ENCODE results near the gene ARHGAP33.

ARHGAP33 gene

DNA sequence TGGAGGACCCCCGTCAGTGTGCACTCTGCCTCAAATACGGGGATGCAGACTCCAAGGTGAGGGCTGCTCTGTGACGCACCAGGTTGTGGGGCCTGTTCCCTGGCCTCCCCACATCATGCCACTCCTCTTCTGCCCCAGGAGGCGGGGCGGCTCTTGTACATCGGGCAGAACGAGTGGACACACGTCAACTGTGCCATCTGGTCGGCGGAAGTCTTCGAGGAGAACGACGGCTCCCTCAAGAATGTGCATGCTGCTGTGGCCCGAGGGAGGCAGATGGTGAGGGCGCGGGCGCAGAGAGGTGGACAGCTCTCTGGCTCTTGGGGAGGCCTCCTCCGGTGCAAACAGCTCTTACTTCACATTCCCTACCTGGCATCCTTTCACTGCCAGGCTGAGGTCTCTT lies 46.3 kb upstream of the ARHGAP33 start:
- H3K27ac ChIP-seq, result no peak overlapping the region
- H4K20me1 ChIP-seq (ENCODE audit: insufficient read depth), result no peaks in the 10 kb centered on the region
- H3K9ac ChIP-seq, result no peak overlapping the region
- no peaks in the 10 kb centered on the region for H3K27me3 ChIP-seq (ENCODE audit: insufficient read depth, low read depth)
- TF ChIP-seq, protein P1, sequence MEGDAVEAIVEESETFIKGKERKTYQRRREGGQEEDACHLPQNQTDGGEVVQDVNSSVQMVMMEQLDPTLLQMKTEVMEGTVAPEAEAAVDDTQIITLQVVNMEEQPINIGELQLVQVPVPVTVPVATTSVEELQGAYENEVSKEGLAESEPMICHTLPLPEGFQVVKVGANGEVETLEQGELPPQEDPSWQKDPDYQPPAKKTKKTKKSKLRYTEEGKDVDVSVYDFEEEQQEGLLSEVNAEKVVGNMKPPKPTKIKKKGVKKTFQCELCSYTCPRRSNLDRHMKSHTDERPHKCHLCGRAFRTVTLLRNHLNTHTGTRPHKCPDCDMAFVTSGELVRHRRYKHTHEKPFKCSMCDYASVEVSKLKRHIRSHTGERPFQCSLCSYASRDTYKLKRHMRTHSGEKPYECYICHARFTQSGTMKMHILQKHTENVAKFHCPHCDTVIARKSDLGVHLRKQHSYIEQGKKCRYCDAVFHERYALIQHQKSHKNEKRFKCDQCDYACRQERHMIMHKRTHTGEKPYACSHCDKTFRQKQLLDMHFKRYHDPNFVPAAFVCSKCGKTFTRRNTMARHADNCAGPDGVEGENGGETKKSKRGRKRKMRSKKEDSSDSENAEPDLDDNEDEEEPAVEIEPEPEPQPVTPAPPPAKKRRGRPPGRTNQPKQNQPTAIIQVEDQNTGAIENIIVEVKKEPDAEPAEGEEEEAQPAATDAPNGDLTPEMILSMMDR (conservative IDR thresholded peaks at IDR 0.05; ENCODE audit: low read depth, low read length), result no peak
- H3K4me3 ChIP-seq (IDR thresholded peaks at IDR 0.05; ENCODE audit: insufficient read depth, low read depth, low read length), result no peak overlapping the region
- no peak overlapping the region for H2AFZ ChIP-seq (ENCODE audit: low read depth)
- H3K36me3 ChIP-seq (ENCODE audit: insufficient read depth), result peaks cover 5% of the 10 kb centered on the region; the same call in 1 of the 2 replicates
- H3K4me2 ChIP-seq, result no peak overlapping the region
- H3K79me2 ChIP-seq (ENCODE audit: insufficient read depth, low read depth), result 0 out of 2 replicates have a peak, but pooled peaks cover 3% of the 10 kb centered on the region
- no peaks in the 10 kb centered on the region for H3K4me1 ChIP-seq (ENCODE audit: low read depth, poor library complexity, severe bottlenecking)

DNA sequence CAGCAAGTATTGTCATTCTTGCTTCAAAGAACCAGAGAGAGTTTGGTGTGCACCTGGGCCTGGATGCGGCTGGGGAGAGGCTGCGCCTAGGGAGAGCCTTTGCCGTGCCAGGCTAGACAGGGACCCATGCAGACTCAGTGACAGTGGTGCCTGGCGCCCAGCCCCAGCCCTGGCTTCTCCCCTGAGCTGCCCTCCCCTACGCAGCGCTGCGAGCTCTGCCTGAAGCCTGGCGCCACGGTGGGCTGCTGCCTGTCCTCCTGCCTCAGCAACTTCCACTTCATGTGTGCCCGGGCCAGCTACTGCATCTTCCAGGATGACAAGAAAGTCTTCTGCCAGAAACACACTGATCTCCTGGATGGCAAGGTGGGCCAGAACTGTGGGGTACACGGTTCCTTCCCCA lies 45.6 kb upstream of the ARHGAP33 start:
- H3K79me2 ChIP-seq (ENCODE audit: insufficient read depth, low read depth), result 0 out of 2 replicates have a peak, but pooled peaks cover 3% of the 10 kb centered on the region
- H3K4me1 ChIP-seq (ENCODE audit: low read depth, poor library complexity, severe bottlenecking), result no peaks in the 10 kb centered on the region
- no peak overlapping the region for H3K4me2 ChIP-seq
- H2AFZ ChIP-seq (ENCODE audit: low read depth), result no peak overlapping the region
- H3K27ac ChIP-seq, result no peak overlapping the region
- no peak overlapping the region for H3K9ac ChIP-seq
- peaks cover 5% of the 10 kb centered on the region; the same call in 1 of the 2 replicates for H3K36me3 ChIP-seq (ENCODE audit: insufficient read depth)
- H3K27me3 ChIP-seq (ENCODE audit: insufficient read depth, low read depth), result no peaks in the 10 kb centered on the region
- H4K20me1 ChIP-seq (ENCODE audit: insufficient read depth), result no peaks in the 10 kb centered on the region
- TF ChIP-seq, protein P1 (conservative IDR thresholded peaks at IDR 0.05; ENCODE audit: low read depth, low read length), result no peak
- H3K4me3 ChIP-seq (IDR thresholded peaks at IDR 0.05; ENCODE audit: insufficient read depth, low read depth, low read length), result no peak overlapping the region

DNA sequence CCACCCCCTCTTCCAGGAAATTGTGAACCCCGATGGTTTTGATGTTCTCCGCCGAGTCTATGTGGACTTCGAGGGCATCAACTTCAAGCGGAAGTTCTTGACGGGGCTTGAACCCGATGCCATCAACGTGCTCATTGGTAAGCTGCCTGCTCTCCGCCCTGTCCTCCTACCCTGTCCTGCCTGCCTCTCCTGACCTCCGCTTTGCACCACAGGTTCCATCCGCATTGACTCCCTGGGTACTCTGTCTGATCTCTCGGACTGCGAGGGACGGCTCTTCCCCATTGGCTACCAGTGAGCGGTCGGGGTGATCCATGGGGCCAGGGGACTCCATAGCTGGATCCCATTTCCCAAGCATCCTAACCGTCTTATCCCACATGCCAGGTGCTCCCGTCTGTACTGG lies 45.0 kb upstream of the ARHGAP33 start:
- TF ChIP-seq, protein P1 (conservative IDR thresholded peaks at IDR 0.05; ENCODE audit: low read depth, low read length), result no peak
- Histone ChIP-seq H2AFZ (ENCODE audit: low read depth) (no peak overlapping the region), H3K36me3 (ENCODE audit: insufficient read depth) (0 out of 2 replicates have a peak, but pooled peaks cover 5% of the 10 kb centered on the region), H4K20me1 (ENCODE audit: insufficient read depth) (no peaks in the 10 kb centered on the region), H3K4me1 (ENCODE audit: low read depth, poor library complexity, severe bottlenecking) (no peaks in the 10 kb centered on the region), H3K4me3 (IDR thresholded peaks at IDR 0.05; ENCODE audit: insufficient read depth, low read depth, low read length) (no peak overlapping the region), H3K27me3 (ENCODE audit: insufficient read depth, low read depth) (no peaks in the 10 kb centered on the region), H3K9ac (no peak overlapping the region), H3K4me2 (no peak overlapping the region), H3K79me2 (ENCODE audit: insufficient read depth, low read depth) (0 out of 2 replicates have a peak, but pooled peaks cover 3% of the 10 kb centered on the region), H3K27ac (no peak overlapping the region)

DNA sequence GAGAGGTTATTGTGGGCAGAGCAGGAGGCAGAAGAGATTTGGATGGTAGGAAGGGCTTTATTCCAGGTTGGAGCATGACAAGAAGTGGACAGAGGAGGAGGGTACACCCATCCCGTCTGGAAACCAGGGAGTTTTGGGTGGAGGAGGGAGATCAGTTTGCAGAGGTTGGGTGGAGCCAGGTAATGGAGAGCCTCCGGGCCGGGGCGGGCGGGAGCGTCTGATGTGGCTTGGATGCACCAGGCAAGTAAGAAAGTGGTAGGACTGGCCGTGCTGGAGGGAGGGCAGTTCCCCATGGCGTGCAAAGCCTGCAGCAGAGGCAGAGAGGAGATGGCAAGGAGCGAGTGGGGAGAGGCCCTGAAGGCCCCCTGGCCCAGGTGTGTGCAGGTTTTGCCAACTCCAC lies 44.0 kb upstream of the ARHGAP33 start:
- no peak overlapping the region for H3K27ac ChIP-seq
- H2AFZ ChIP-seq (ENCODE audit: low read depth), result no peak overlapping the region
- no peak overlapping the region for H3K9ac ChIP-seq
- 0 out of 2 replicates have a peak, but pooled peaks cover 5% of the 10 kb centered on the region for H3K36me3 ChIP-seq (ENCODE audit: insufficient read depth)
- no peaks in the 10 kb centered on the region for H3K4me1 ChIP-seq (ENCODE audit: low read depth, poor library complexity, severe bottlenecking)
- no peaks in the 10 kb centered on the region for H4K20me1 ChIP-seq (ENCODE audit: insufficient read depth)
- TF ChIP-seq, protein P1 (conservative IDR thresholded peaks at IDR 0.05; ENCODE audit: low read depth, low read length), result no peak
- no peak overlapping the region for H3K4me3 ChIP-seq (IDR thresholded peaks at IDR 0.05; ENCODE audit: insufficient read depth, low read depth, low read length)
- 0 out of 2 replicates have a peak, but pooled peaks cover under 1% of the 10 kb centered on the region for H3K79me2 ChIP-seq (ENCODE audit: insufficient read depth, low read depth)
- no peak overlapping the region for H3K4me2 ChIP-seq
- no peaks in the 10 kb centered on the region for H3K27me3 ChIP-seq (ENCODE audit: insufficient read depth, low read depth)

All from KMS-11 (cell line).